H1 (cell line): ENCODE data around the gene AP3B2. TPM values are rescaled to one million over a fixed set of nuclear protein-coding genes. Genes with fewer than 3 reads are reported as not detected.

Experiments used
- CTCF ChIA-PET: fragments of 300-600 bp; sonication (Branson Sonifier 250); formaldehyde crosslinking; loops from one replicate; lab custom pipeline; 2021; ENCODE audit not compliant: partially characterized antibody; lab: Charles Lee
- POLR2A ChIA-PET: fragments of 300-600 bp; sonication (Branson Sonifier 250); formaldehyde crosslinking; loops from one replicate; lab custom pipeline; 2021; ENCODE audit warnings: inconsistent platforms; ENCODE audit not compliant: partially characterized antibody; lab: Charles Lee
- DNase-seq, 2 experiments: peaks; one replicate each; pipeline versions ENCODE4 v3.0.0 to v3.0.0-alpha.2; 2010 to 2022; ENCODE audit warnings: low spot score in 2 of 2, low read depth in 1 of 2, mixed read lengths in 1 of 2
- FAIRE-seq: peaks from 2 replicates; lab custom pipeline; 2011; peaks lifted over from hg19 to GRCh38; lab: Jason Lieb, UNC
- H2AFZ ChIP-seq: 2 replicates; pipeline ENCODE4 v1.8.1; 2012; ENCODE audit warnings: low read length, inconsistent platforms
- H2AK5ac ChIP-seq: 2 replicates; pipeline ENCODE4 v1.6.1; 2013; ENCODE audit warnings: low read depth, low read length
- H2BK120ac ChIP-seq: replicated peaks from 2 replicates; pipeline ENCODE3; 2013; ENCODE audit warnings: low read depth, low read length, inconsistent platforms
- H2BK12ac ChIP-seq: 2 replicates; pipeline ENCODE4 v1.6.1; 2013; ENCODE audit warnings: low read depth, low read length
- H2BK15ac ChIP-seq: 2 replicates; pipeline ENCODE4 v1.6.1; 2013; ENCODE audit warnings: low read length
- H2BK20ac ChIP-seq: 2 replicates; pipeline ENCODE4 v1.6.1; 2013; ENCODE audit warnings: low read length
- H2BK5ac ChIP-seq: 2 replicates; pipeline ENCODE4 v1.6.1; 2013; ENCODE audit warnings: low read depth, low read length
- H3K14ac ChIP-seq: 2 replicates; pipeline ENCODE4 v1.6.1; 2013; ENCODE audit warnings: inconsistent platforms; ENCODE audit not compliant: insufficient read length
- H3K18ac ChIP-seq: 2 replicates; pipeline ENCODE4 v1.6.1; 2013; ENCODE audit warnings: low read length; ENCODE audit errors: extremely low read depth
- H3K23ac ChIP-seq: 2 replicates; pipeline ENCODE4 v1.6.1; 2013; ENCODE audit warnings: inconsistent platforms; ENCODE audit not compliant: insufficient read length
- H3K23me2 ChIP-seq: 2 replicates; pipeline ENCODE4 v1.6.1; 2013; ENCODE audit warnings: low read depth, low read length
- H3K27ac ChIP-seq: 2 replicates; pipeline ENCODE4 v1.6.1; 2011; ENCODE audit warnings: low read depth, low read length, inconsistent platforms
- H3K27me3 ChIP-seq, 4 experiments: replicated peaks in 1 of 4; 1 replicate in 1 of 4; 2 replicates in 3 of 4; pipeline versions ENCODE4 v1.6.1 to v1.8.1; 2011 to 2013; ENCODE audit warnings: low read length in 3 of 4, mild to moderate bottlenecking in 3 of 4, inconsistent platforms in 2 of 4, mixed read lengths in 2 of 4, moderate library complexity in 1 of 4; ENCODE audit not compliant: control insufficient read depth in 3 of 4, insufficient read depth in 3 of 4; ENCODE audit errors: extremely low read depth in 1 of 4
- H3K36me3 ChIP-seq, 4 experiments: 2 replicates each; pipeline versions ENCODE4 v1.6.1 to v1.8.1; 2011 to 2013; ENCODE audit warnings: mild to moderate bottlenecking in 4 of 4, low read length in 3 of 4, moderate library complexity in 2 of 4, control low read depth in 1 of 4, inconsistent platforms in 1 of 4; ENCODE audit not compliant: insufficient read depth in 4 of 4, control insufficient read depth in 2 of 4
- H3K4ac ChIP-seq: replicated peaks from 2 replicates; pipeline ENCODE3; 2013; ENCODE audit warnings: low read length, low read depth, mixed read lengths, inconsistent platforms; ENCODE audit not compliant: insufficient read length
- H3K4me1 ChIP-seq, 4 experiments: replicated peaks in 1 of 4; 1 replicate in 1 of 4; 2 replicates in 3 of 4; pipeline versions ENCODE4 v1.6.1 to v1.8.1; 2011 to 2013; ENCODE audit warnings: low read length in 3 of 4, inconsistent platforms in 2 of 4, mixed read lengths in 1 of 4; ENCODE audit not compliant: insufficient read depth in 4 of 4, control insufficient read depth in 3 of 4
- H3K4me2 ChIP-seq, 2 experiments: 2 replicates each; pipeline versions ENCODE4 v1.6.1 to v1.8.1; 2011 to 2013; ENCODE audit warnings: low read depth in 2 of 2, low read length in 2 of 2, control low read depth in 1 of 2, inconsistent platforms in 1 of 2, mild to moderate bottlenecking in 1 of 2; ENCODE audit not compliant: insufficient read depth in 1 of 2
- H3K4me3 ChIP-seq, 4 experiments: fragments of 200-600, 300-600 bp in 1 of 4; sonication (generic), shearing (Covaris generic), sonication (Bioruptor Twin) in 1 of 4; 2 replicates each; pipeline versions ENCODE4 v1.5.1 to v1.8.1; 2011 to 2016; ENCODE audit warnings: low read length in 4 of 4, low read depth in 3 of 4, control low read depth in 2 of 4, inconsistent platforms in 2 of 4, mild to moderate bottlenecking in 2 of 4, mixed read lengths in 1 of 4, moderate library complexity in 1 of 4; ENCODE audit not compliant: insufficient read depth in 2 of 4; ENCODE audit errors: extremely low read depth in 1 of 4
- H3K56ac ChIP-seq: replicated peaks from 2 replicates; pipeline ENCODE3; 2013; ENCODE audit warnings: low read depth, mild to moderate bottlenecking, mixed read lengths, low read length, inconsistent platforms; ENCODE audit not compliant: insufficient read length
- H3K79me1 ChIP-seq: 2 replicates; pipeline ENCODE4 v1.6.1; 2013; ENCODE audit warnings: low read depth, low read length, control low read depth
- H3K79me2 ChIP-seq, 2 experiments: 2 replicates each; pipeline versions ENCODE4 v1.6.1 to v1.8.1; 2012 to 2013; ENCODE audit warnings: low read length in 2 of 2, mild to moderate bottlenecking in 2 of 2, inconsistent platforms in 1 of 2; ENCODE audit not compliant: insufficient read depth in 2 of 2, control insufficient read depth in 1 of 2
- H3K9ac ChIP-seq, 4 experiments: replicated peaks in 1 of 4; 1 replicate in 1 of 4; 2 replicates in 3 of 4; pipeline versions ENCODE4 v1.6.1 to v1.8.1; 2011 to 2013; ENCODE audit warnings: low read depth in 3 of 4, low read length in 3 of 4, control low read depth in 2 of 4, mild to moderate bottlenecking in 2 of 4, moderate library complexity in 2 of 4, inconsistent platforms in 1 of 4; ENCODE audit errors: extremely low read depth in 1 of 4
- H3K9me3 ChIP-seq, 2 experiments: 2 replicates each; pipeline versions ENCODE4 v1.6.1 to v1.8.1; 2012 to 2013; ENCODE audit warnings: mild to moderate bottlenecking in 2 of 2, moderate library complexity in 2 of 2, control low read depth in 1 of 2, inconsistent platforms in 1 of 2, low read depth in 1 of 2, low read length in 1 of 2, mixed read lengths in 1 of 2; ENCODE audit not compliant: insufficient read depth in 2 of 2
- H4K20me1 ChIP-seq, 2 experiments: replicated peaks in 1 of 2; 2 replicates each; pipeline versions ENCODE3 to v1.8.1; 2011 to 2013; ENCODE audit warnings: inconsistent platforms in 2 of 2, low read length in 2 of 2, mild to moderate bottlenecking in 1 of 2; ENCODE audit not compliant: insufficient read depth in 2 of 2, control insufficient read depth in 1 of 2
- H4K5ac ChIP-seq: 2 replicates; pipeline ENCODE4 v1.6.1; 2013; ENCODE audit warnings: low read length, low read depth, mixed read lengths, inconsistent platforms; ENCODE audit not compliant: insufficient read length
- H4K8ac ChIP-seq: 2 replicates; pipeline ENCODE4 v1.8.0; 2013; ENCODE audit warnings: mild to moderate bottlenecking, moderate library complexity, low read length, inconsistent platforms; ENCODE audit not compliant: insufficient read depth; ENCODE audit errors: extremely low read depth
- H4K91ac ChIP-seq: replicated peaks from 2 replicates; pipeline ENCODE3; 2013; ENCODE audit warnings: low read length, mixed read lengths, inconsistent platforms; ENCODE audit not compliant: insufficient read length
- CBX5 ChIP-seq: fragments of 300-800, 300-1000 bp; sonication (generic); IDR thresholded peaks from 2 replicates; pipeline ENCODE4 v1.7.1; 2016; ENCODE audit warnings: antibody characterized with exemption, low read length, low read depth
- CHD1 ChIP-seq: IDR thresholded peaks from 2 replicates; pipeline ENCODE4 v1.6.1; 2012; ENCODE audit warnings: low read depth, low read length, improper control_type of control experiment
- FOSL1 ChIP-seq: IDR thresholded peaks from 2 replicates; pipeline ENCODE4 v1.6.1; 2011; ENCODE audit warnings: mild to moderate bottlenecking, low read depth, low read length, moderate library complexity; ENCODE audit not compliant: insufficient read depth
- GTF2F1 ChIP-seq: IDR thresholded peaks from 2 replicates; pipeline ENCODE4 v1.6.1; 2012; ENCODE audit warnings: low read depth, low read length, improper control_type of control experiment, borderline replicate concordance
- KDM5A ChIP-seq: fragments of 200-600 bp; IDR thresholded peaks from 2 replicates; pipeline ENCODE4 v1.7.1; 2012; ENCODE audit warnings: mild to moderate bottlenecking, low read length, inconsistent platforms, mixed read lengths
- MAFK ChIP-seq: IDR thresholded peaks from 2 replicates; pipeline ENCODE4 v1.6.1; 2012; ENCODE audit warnings: low read depth, mild to moderate bottlenecking, improper control_type of control experiment, low read length
- NANOG ChIP-seq: IDR thresholded peaks from 2 replicates; pipeline ENCODE4 v1.6.1; 2011; ENCODE audit warnings: low read length, low read depth, mild to moderate bottlenecking, inconsistent platforms; ENCODE audit not compliant: insufficient read depth, poor library complexity, severe bottlenecking
- NRF1 ChIP-seq: IDR thresholded peaks from 2 replicates; pipeline ENCODE4 v1.6.1; 2011; ENCODE audit warnings: mild to moderate bottlenecking, low read depth, low read length, improper control_type of control experiment
- POU5F1 ChIP-seq: IDR thresholded peaks from 2 replicates; pipeline ENCODE4 v1.6.1; 2011; ENCODE audit warnings: low read depth, mild to moderate bottlenecking, low read length, moderate library complexity
- RBBP5 ChIP-seq: IDR thresholded peaks from 2 replicates; pipeline ENCODE4 v1.7.1; 2012; ENCODE audit warnings: low read depth, mild to moderate bottlenecking, inconsistent platforms, low read length, moderate library complexity, borderline replicate concordance
- SIN3A ChIP-seq, 2 experiments: IDR thresholded peaks in 1 of 2; conservative IDR thresholded peaks in 1 of 2; 2 replicates each; pipeline ENCODE4 v1.6.1; 2011 to 2012; ENCODE audit warnings: low read length in 2 of 2, improper control_type of control experiment in 1 of 2, low read depth in 1 of 2, mild to moderate bottlenecking in 1 of 2
- SP4 ChIP-seq: IDR thresholded peaks from 2 replicates; pipeline ENCODE4 v1.6.1; 2012; ENCODE audit warnings: low read length, inconsistent platforms
- SUZ12 ChIP-seq: fragments of 200-600 bp; sonication (generic); IDR thresholded peaks from 2 replicates; pipeline ENCODE4 v1.6.1; 2012; ENCODE audit warnings: mild to moderate bottlenecking, inconsistent platforms, low read length, moderate library complexity, mixed read lengths
- TBP ChIP-seq: IDR thresholded peaks from 2 replicates; pipeline ENCODE4 v1.6.1; 2011; ENCODE audit warnings: low read depth, low read length, improper control_type of control experiment
- WGBS, 2 experiments: shearing (Covaris generic) in 1 of 2; methylation state at CpG; one replicate each; pipeline versions ENCODE4 v1.1.6 to v1.1.7; 2013 to 2015; ENCODE audit warnings: low lambda C conversion rate in 2 of 2, mixed read lengths in 2 of 2, inconsistent platforms in 1 of 2, low coverage in 1 of 2, missing lambda C conversion rate in 1 of 2; ENCODE audit not compliant: insufficient replicate concordance in 2 of 2, insufficient coverage in 1 of 2, insufficient read length in 1 of 2; ENCODE audit errors: extremely low coverage in 1 of 2, missing lambda C conversion rate in 1 of 2; 5-methylcytosine and 5-hydroxymethylcytosine counted together
- polyA plus RNA-seq, 7 experiments: library from polyadenylated mRNA; depleted of rRNA in 3 of 7; stranded (reverse) in 5 of 7; unstranded in 2 of 7; fragments of >200 nt in 5 of 7; fragments of 200-250 nt in 2 of 7; gene quantifications; 1 replicate in 5 of 7; 2 replicates in 1 of 7; 4 replicates in 1 of 7; pipeline versions ENCODE4 v1.2.1 to v1.2.3, GENCODE V29; 2011 to 2013; ENCODE audit warnings: missing spikeins in 2 of 7, mixed read lengths in 2 of 7
- total RNA-seq: library from RNA; stranded (reverse); fragmentation: NEBNext Ultra II Directional; extraction: Animal tissue kit (Norgen Biotek cat#: 25700); gene quantifications from 2 replicates; pipeline ENCODE4 v1.2.1, GENCODE V29; 2021

Gene AP3B2
- total and polyA plus RNA-seq, 2 of the 8 experiments (the other 6 are each of a cell fraction or from before 2014, with no cell fraction given) = 21.8 to 25.7 TPM

DNA sequence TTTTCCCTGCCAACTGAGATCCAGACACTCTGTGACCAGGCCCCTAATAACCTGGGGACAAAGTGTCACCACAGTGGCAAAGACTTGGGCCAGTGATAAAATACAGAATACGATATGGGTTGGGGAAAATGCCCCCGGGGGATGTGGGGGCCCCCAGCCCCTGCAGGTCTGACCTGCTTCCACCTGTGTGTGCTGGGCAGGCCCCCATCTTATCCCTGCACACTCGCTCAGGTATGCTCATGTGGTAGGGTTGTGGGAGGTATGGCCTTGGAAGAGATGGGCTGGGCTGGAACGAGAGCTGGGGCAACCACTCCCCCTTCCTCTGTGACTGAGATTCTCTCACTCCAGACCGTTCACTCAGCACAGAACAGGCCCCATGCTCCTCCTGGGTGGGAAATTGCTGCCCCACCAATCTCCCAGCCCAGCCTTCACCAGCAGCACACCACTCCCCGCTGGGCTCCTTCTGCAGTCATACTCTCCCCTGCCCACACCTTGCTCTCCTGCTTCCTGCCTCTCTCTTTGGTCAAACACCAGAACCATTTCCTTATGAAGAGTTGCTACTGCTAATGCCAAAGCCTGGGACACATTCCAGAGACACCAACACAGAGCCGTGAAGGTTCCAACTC is 52.9 kb downstream of the AP3B2 start:
- Histone ChIP-seq H3K4ac (no peak overlapping the region), H2BK12ac (no peak overlapping the region), H3K18ac (no peak overlapping the region), H3K4me3 (no peak overlapping the region), H4K5ac (no peak overlapping the region), H3K4me2 (no peak overlapping the region), H3K36me3 (no peaks in the 10 kb centered on the region), H2BK120ac (no peak overlapping the region), H2BK15ac (no peak overlapping the region), H3K79me2 (no peaks in the 10 kb centered on the region), H2BK5ac (no peak overlapping the region), H3K9me3 (0 out of 4 replicates have a peak, but pooled peaks cover 0 to 2% of the 10 kb centered on the region in 2 experiments), H3K9ac (no peak overlapping the region), H2AFZ (no peak overlapping the region), H3K56ac (no peak overlapping the region), H3K14ac (no peak overlapping the region), H4K91ac (no peak overlapping the region), H3K27ac (no peak overlapping the region; the same call in 1 of the 2 replicates), H3K27me3 (no peaks in the 10 kb centered on the region; a peak in 2 of 7 replicates), H3K4me1 (no peaks in the 10 kb centered on the region), H3K79me1 (no peaks in the 10 kb centered on the region; the same call in 1 of the 2 replicates), H4K20me1 (peaks cover 0 to 2% of the 10 kb centered on the region in 2 experiments), H3K23ac (no peak overlapping the region), H2AK5ac (no peak overlapping the region), H2BK20ac (no peak overlapping the region), H3K23me2 (no peaks in the 10 kb centered on the region), H4K8ac (no peak overlapping the region)
- FAIRE-seq (no peak), DNase-seq (no peak)
- WGBS, 2 experiments = 79% methylated on average over 7 of the region's 7 CpGs; no CpG with 5 or more reads in 1 of the 2 experiments
- ChIA-PET POLR2A (no interaction called here), CTCF (interaction anchor here (1.0 kb wide), 1 partner anchor 11 kb away, joined by 3 read pairs; no protein-coding TSS in a partner anchor)
- TF ChIP-seq MAFK (no peak), TBP (no peak), FOSL1 (no peak), SUZ12 (no peak), SP4 (no peak), KDM5A (no peak), NANOG (no peak), CBX5 (no peak), CHD1 (no peak), GTF2F1 (no peak), SIN3A (conservative IDR thresholded peaks at IDR 0.05 in 1 of 2, IDR thresholded peaks at IDR 0.05 in 1 of 2; ENCODE audit: low read depth in 1 of 2, low read length in 2 of 2) (no peak), NRF1 (no peak), POU5F1 (no peak), RBBP5 (no peak)
